K562 (cell line): ENCODE data around the gene SH3BP5. TPM values are rescaled to one million over a fixed set of nuclear protein-coding genes. Genes with fewer than 3 reads are reported as not detected.

ENCODE experiments used
- ATAC-seq: fragments of 200-7000 bp; cut with Tn5 transposase; 3 replicates; pipeline ENCODE4 v1.9.1; 2020; ENCODE audit warnings: moderate library complexity
- BruUV-seq: library from RNA; stranded (reverse); fragments of 400-500 nt; replicated peaks from 2 replicates; lab custom pipeline; 2021; lab: Mats Ljungman, UMichigan
- CTCF ChIA-PET: fragments of 300-600 bp; formaldehyde crosslinking; extraction: SDS; loops from one replicate; lab custom pipeline; 2021; ENCODE audit warnings: low intra/inter-chr PET ratio; lab: Yijun Ruan, JAX
- POLR2A ChIA-PET: fragments of 300-600, 350-650 bp; sonication (Branson Sonifier 250); formaldehyde crosslinking; extraction: SDS; loops from one replicate; lab custom pipeline; 2021; ENCODE audit warnings: antibody characterized with exemption, inconsistent platforms; lab: Yijun Ruan, JAX
- DNase-seq, 4 experiments: peaks; one replicate each; pipeline versions ENCODE4 v3.0.0 to v3.0.0-alpha.2; 2011 to 2018; ENCODE audit warnings: low spot score in 3 of 4, mixed read lengths in 3 of 4; ENCODE audit errors: extremely low read depth in 1 of 4
- FAIRE-seq: peaks from 2 replicates; lab custom pipeline; 2011; peaks lifted over from hg19 to GRCh38; lab: Jason Lieb, UNC
- H2AFZ ChIP-seq: 2 replicates; pipeline ENCODE4 v1.6.0; 2011; ENCODE audit warnings: low read depth, low read length, control low read depth, inconsistent platforms
- H3K27ac ChIP-seq: fragments of 200-600 bp; 3 replicates; pipeline ENCODE4 v1.8.0; 2011; ENCODE audit warnings: low read depth, mild to moderate bottlenecking, control low read depth, inconsistent platforms, low read length, moderate library complexity, mixed read lengths; ENCODE audit errors: extremely low read depth
- H3K27me3 ChIP-seq, 2 experiments: fragments of 300-600 bp in 1 of 2; 2 replicates in 1 of 2; 3 replicates in 1 of 2; pipeline versions ENCODE4 v1.6.0 to v1.8.0; 2011; ENCODE audit warnings: inconsistent platforms in 2 of 2, low read length in 2 of 2, mild to moderate bottlenecking in 1 of 2, mixed read lengths in 1 of 2, moderate library complexity in 1 of 2; ENCODE audit not compliant: control insufficient read depth in 2 of 2, insufficient read depth in 2 of 2
- H3K36me3 ChIP-seq: fragments of 300-600 bp; 3 replicates; pipeline ENCODE4 v1.8.0; 2011; ENCODE audit warnings: mild to moderate bottlenecking, low read length, inconsistent platforms; ENCODE audit not compliant: control insufficient read depth, insufficient read depth
- H3K4me1 ChIP-seq, 2 experiments: fragments of 200-600 bp in 1 of 2; replicated peaks in 1 of 2; 2 replicates in 1 of 2; 3 replicates in 1 of 2; pipeline versions ENCODE4 v1.5.1 to v1.8.0; 2011; ENCODE audit warnings: inconsistent platforms in 2 of 2, low read length in 2 of 2, mild to moderate bottlenecking in 1 of 2, mixed read lengths in 1 of 2, moderate library complexity in 1 of 2; ENCODE audit not compliant: control insufficient read depth in 2 of 2, insufficient read depth in 2 of 2
- H3K4me2 ChIP-seq: 2 replicates; pipeline ENCODE4 v1.6.1; 2011; ENCODE audit warnings: low read length, control low read depth, inconsistent platforms, mixed read lengths; ENCODE audit not compliant: insufficient read depth
- H3K4me3 ChIP-seq: fragments of 200-600 bp; sonication (generic), shearing (Covaris generic); 2 replicates; pipeline ENCODE4 v1.5.1; 2016; ENCODE audit warnings: control low read depth, inconsistent platforms
- H3K79me2 ChIP-seq: fragments of 200-600 bp; 3 replicates; pipeline ENCODE4 v1.8.0; 2011; ENCODE audit warnings: low read length, inconsistent platforms; ENCODE audit not compliant: control insufficient read depth, insufficient read depth
- H3K9ac ChIP-seq, 2 experiments: 2 replicates each; pipeline versions ENCODE4 v1.6.0 to v1.6.1; 2011; ENCODE audit warnings: low read depth in 2 of 2, low read length in 2 of 2, control low read depth in 1 of 2, inconsistent platforms in 1 of 2, mild to moderate bottlenecking in 1 of 2, mixed read lengths in 1 of 2; ENCODE audit not compliant: insufficient read depth in 1 of 2
- H3K9me1 ChIP-seq: one replicate; pipeline ENCODE4 v1.6.0; 2011; ENCODE audit warnings: inconsistent platforms, mild to moderate bottlenecking, low read length, moderate library complexity; ENCODE audit not compliant: control insufficient read depth, insufficient read depth
- H3K9me3 ChIP-seq: replicated peaks from 2 replicates; pipeline ENCODE4 v1.5.1; 2011; ENCODE audit warnings: low read depth, low read length, inconsistent platforms; ENCODE audit not compliant: control insufficient read depth, insufficient read depth
- H4K20me1 ChIP-seq: replicated peaks from 2 replicates; pipeline ENCODE4 v1.6.1; 2011; ENCODE audit warnings: low read length, inconsistent platforms, mixed read lengths; ENCODE audit not compliant: control insufficient read depth, insufficient read depth
- ATF1 ChIP-seq, 2 experiments: fragments of 450-650 bp in 1 of 2; IDR thresholded peaks; 2 replicates each; pipeline ENCODE4 v1.6.1; 2016; ENCODE audit warnings: missing compliant biosample characterization in 1 of 2, missing genetic modification characterization in 1 of 2
- BCOR ChIP-seq: fragments of 450-650 bp; IDR thresholded peaks from 2 replicates; pipeline ENCODE4 v1.6.1; 2016
- BDP1 ChIP-seq: IDR thresholded peaks from 3 replicates; pipeline ENCODE4 v1.6.1; 2011; ENCODE audit not compliant: insufficient read length, insufficient read depth
- CBX1 ChIP-seq: sonication (generic); IDR thresholded peaks from 2 replicates; pipeline ENCODE4 v1.6.1; 2016; ENCODE audit warnings: antibody characterized with exemption, low read depth, mild to moderate bottlenecking
- GATAD2B ChIP-seq: fragments of 450-650 bp; IDR thresholded peaks from 2 replicates; pipeline ENCODE4 v1.6.1; 2017; ENCODE audit warnings: mild to moderate bottlenecking, borderline replicate concordance
- JUNB ChIP-seq: fragments of 450-650 bp; formaldehyde crosslinking; conservative IDR thresholded peaks from 2 replicates; pipeline ENCODE4 v1.4.0; 2020; ENCODE audit warnings: mild to moderate bottlenecking
- KLF13 ChIP-seq: fragments of 450-650 bp; IDR thresholded peaks from 2 replicates; pipeline ENCODE4 v1.6.1; 2016; ENCODE audit warnings: missing genetic modification characterization, low read depth, mild to moderate bottlenecking, missing compliant biosample characterization, moderate library complexity, borderline replicate concordance
- NFIX ChIP-seq: fragments of 250-450 bp; sonication (Bioruptor Pico); IDR thresholded peaks from 2 replicates; pipeline ENCODE4 v1.4.0; 2020; ENCODE audit warnings: low read depth, mild to moderate bottlenecking, moderate library complexity
- NUFIP1 ChIP-seq: fragments of 450-650 bp; IDR thresholded peaks from 2 replicates; pipeline ENCODE4 v1.6.1; 2018; ENCODE audit not compliant: partially characterized antibody
- RBM25 ChIP-seq: fragments of 200-400 bp; formaldehyde crosslinking; IDR thresholded peaks from 2 replicates; pipeline ENCODE4 v1.6.1; 2018; ENCODE audit warnings: low read length, low read depth, moderate library complexity; ENCODE audit not compliant: severe bottlenecking
- THRAP3 ChIP-seq: fragments of 450-650 bp; IDR thresholded peaks from 2 replicates; pipeline ENCODE4 v1.6.1; 2016; ENCODE audit warnings: mild to moderate bottlenecking, inconsistent platforms, borderline replicate concordance
- ZNF121 ChIP-seq: sonication (generic); formaldehyde crosslinking; conservative IDR thresholded peaks from 2 replicates; pipeline ENCODE4 v1.8.0; 2022; ENCODE audit warnings: missing genetic modification reagents
- ZSCAN29 ChIP-seq: fragments of 450-650 bp; IDR thresholded peaks from 2 replicates; pipeline ENCODE4 v1.6.1; 2017
- WGBS: fragments of 100-300 bp; shearing (Covaris generic); methylation state at CpG from one replicate; pipeline ENCODE4 v1.1.6; 2016; ENCODE audit warnings: low coverage, mixed read lengths; ENCODE audit not compliant: insufficient coverage; ENCODE audit errors: missing lambda C conversion rate; 5-methylcytosine and 5-hydroxymethylcytosine counted together
- in situ Hi-C: fragments of 300-500 bp; cut with MboI; formaldehyde crosslinking; loops from 4 replicates; pipeline ENCODE4 v1.15.0; 2018; ENCODE audit warnings: inconsistent platforms, mixed read lengths
- intact Hi-C: fragments of 100-400 bp; cut with micrococcal nuclease; formaldehyde crosslinking; loops from 2 replicates; pipeline ENCODE4 v1.14.2; 2022
- polyA plus RNA-seq, 8 experiments: library from polyadenylated mRNA; depleted of rRNA in 4 of 8; stranded (reverse) in 5 of 8; unstranded in 3 of 8; fragments of >200 nt; fragmentation: Nextera tagmentation in 2 of 8; fragmentation: Illumina TruSeq in 1 of 8; extraction: Ambion mirVana in 2 of 8; extraction: Trizol in 1 of 8; gene quantifications; 2 replicates each; pipeline versions ENCODE4 v1.2.1 to v1.2.3, GENCODE V29; 2011 to 2014; ENCODE audit warnings: inconsistent platforms in 1 of 8, missing spikeins in 1 of 8
- total RNA-seq, 7 experiments: library from RNA; depleted of rRNA in 6 of 7; stranded (reverse); fragments of >200 nt in 6 of 7; fragmentation: Illumina TruSeq in 2 of 7; extraction: Trizol in 2 of 7; gene quantifications; 2 replicates each; pipeline versions ENCODE4 v1.2.1 to v1.2.3, GENCODE V29; 2011 to 2021; ENCODE audit warnings: low replicate concordance in 1 of 7
- TF ChIP-seq, protein P1 (sequence below): fragments of 250-450 bp; sonication (Bioruptor Pico); IDR thresholded peaks from 2 replicates; pipeline ENCODE4 v1.8.0; 2022; ENCODE audit warnings: moderate library complexity, mild to moderate bottlenecking, inconsistent platforms

Gene SH3BP5
- total and polyA plus RNA-seq, 9 of the 15 experiments (the other 6 are each of a cell fraction or from before 2014, with no cell fraction given) = 2.9 to 29.0 (median 14.9) TPM

DNA sequence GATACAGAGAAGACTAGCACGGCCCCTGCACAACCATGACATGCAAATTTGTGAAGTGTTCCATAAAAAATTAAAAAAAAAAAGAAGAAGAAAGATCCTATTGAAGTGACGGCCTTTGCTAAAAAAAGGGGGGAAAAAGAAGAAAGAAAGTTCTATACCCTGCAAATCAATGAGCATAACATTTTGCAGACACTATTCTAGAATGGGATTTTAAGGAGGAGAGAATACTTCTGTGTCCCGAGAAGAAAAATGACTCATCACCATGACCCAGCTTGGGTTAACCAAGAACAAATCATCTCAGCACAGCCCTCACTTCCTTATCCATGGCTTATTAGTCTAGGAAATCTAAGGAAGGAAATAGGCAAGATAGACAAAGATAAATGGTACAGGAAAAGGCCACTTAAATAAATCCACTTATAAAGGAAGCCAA lies 7.4 kb upstream of the SH3BP5 start (continued):
- TF ChIP-seq ATF1 (CRISPR knock-in tag; IDR thresholded peaks at IDR 0.05) (no peak), ATF1 (tag; IDR thresholded peaks at IDR 0.05) (no peak)

DNA sequence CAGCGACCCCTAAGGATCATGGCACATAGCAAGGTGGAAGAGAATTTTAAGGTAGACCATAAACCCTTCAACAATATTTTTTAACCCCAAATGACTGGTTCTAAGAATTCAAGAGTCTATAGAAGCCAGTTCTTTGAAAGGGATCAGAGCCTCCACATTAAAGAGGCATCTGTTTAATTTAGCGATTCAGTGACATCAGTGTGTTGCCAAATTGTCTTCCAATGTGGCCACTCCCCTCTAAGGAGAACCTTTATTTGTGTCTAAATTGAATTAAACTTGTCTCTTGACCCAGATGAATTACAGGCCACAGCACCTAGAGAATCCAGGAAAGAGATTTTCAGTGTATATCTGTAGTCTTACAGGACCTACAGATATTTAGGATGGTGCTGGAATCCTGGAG lies 6.6 kb upstream of the SH3BP5 start:
- Histone ChIP-seq H3K79me2 (no peaks in the 10 kb centered on the region), H3K4me3 (no peak overlapping the region), H3K9me1 (no peaks in the 10 kb centered on the region), H2AFZ (peak overlapping the region; percentile 22; the same call in 1 of the 2 replicates), H3K27ac (no peak overlapping the region), H3K9ac (no peak overlapping the region)
- POLR2A ChIA-PET = no interaction called here
- no peak for ATAC-seq
- in situ Hi-C loops = loop anchor here (5.0 kb wide), 1 partner anchor 72 kb away; no protein-coding TSS in a partner anchor
- WGBS = 50% methylated on average over 2 of the region's 2 CpGs
- TF ChIP-seq GATAD2B (no peak), BDP1 (no peak), NFIX (CRISPR knock-in tag) (no peak)
- TF ChIP-seq, all 486 proteins: peak for 0
- intact Hi-C loops = no loop called here
- FAIRE-seq = no peak
- Histone ChIP-seq H3K36me3 (no peaks in the 10 kb centered on the region), H4K20me1 (no peaks in the 10 kb centered on the region), H3K9me3 (no peaks in the 10 kb centered on the region), H3K27me3 (no peaks in the 10 kb centered on the region), H3K4me2 (no peak overlapping the region), H3K4me1 (peaks cover 3 to 4% of the 10 kb centered on the region in 2 experiments; a peak in 3 of 5 replicates)
- BruUV-seq = no TSS peak
- no peak for DNase-seq
- CTCF ChIA-PET = no interaction called here

DNA sequence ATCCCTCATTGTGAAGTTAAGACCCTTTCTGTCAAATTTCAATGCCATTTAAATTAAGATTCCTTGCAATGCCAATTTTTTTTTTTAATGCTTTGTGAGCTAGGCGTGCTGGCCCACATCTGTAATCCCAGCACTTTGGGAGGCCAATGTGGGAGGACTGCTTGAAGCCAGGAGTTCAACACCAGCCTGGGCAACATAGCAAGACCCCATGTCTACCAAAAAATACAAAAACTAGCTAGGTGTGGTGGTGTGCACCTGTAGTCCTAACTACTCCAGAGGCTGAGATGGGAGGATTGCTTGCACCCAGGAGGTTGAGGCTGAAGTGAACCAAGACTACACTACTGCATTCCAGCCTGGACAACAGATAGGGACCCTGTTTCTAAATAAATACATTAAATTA lies 5.6 kb upstream of the SH3BP5 start:
- ATAC-seq = no peak
- no peak for DNase-seq
- intact Hi-C loops = no loop called here
- H3K4me1 ChIP-seq = peaks cover 8 to 14% of the 10 kb centered on the region in 2 experiments
- H3K4me2 ChIP-seq = no peak overlapping the region
- FAIRE-seq = no peak
- no peaks in the 10 kb centered on the region for H3K27me3 ChIP-seq
- H3K9ac ChIP-seq = no peak overlapping the region
- no peaks in the 10 kb centered on the region for H4K20me1 ChIP-seq
- no peak overlapping the region for H3K27ac ChIP-seq
- ChIA-PET POLR2A (no interaction called here), CTCF (no interaction called here)
- H3K9me3 ChIP-seq = no peaks in the 10 kb centered on the region
- no TSS peak for BruUV-seq
- WGBS = 88% methylated on average over 1 of the region's 1 CpG
- in situ Hi-C loops = loop anchor here (5.0 kb wide), 1 partner anchor 71 kb away; no protein-coding TSS in a partner anchor
- TF ChIP-seq BCOR = 0 out of 2 replicates have a peak, but pooled peaks have one; percentile 37
- TF ChIP-seq CBX1 = no peak
- no peak for TF ChIP-seq THRAP3
- TF ChIP-seq NUFIP1 = no peak
- TF ChIP-seq ZNF121 (CRISPR knock-in tag) = peak; percentile 96
- no peak for TF ChIP-seq JUNB
- peak; percentile 48 for TF ChIP-seq RBM25
- TF ChIP-seq, protein P1, sequence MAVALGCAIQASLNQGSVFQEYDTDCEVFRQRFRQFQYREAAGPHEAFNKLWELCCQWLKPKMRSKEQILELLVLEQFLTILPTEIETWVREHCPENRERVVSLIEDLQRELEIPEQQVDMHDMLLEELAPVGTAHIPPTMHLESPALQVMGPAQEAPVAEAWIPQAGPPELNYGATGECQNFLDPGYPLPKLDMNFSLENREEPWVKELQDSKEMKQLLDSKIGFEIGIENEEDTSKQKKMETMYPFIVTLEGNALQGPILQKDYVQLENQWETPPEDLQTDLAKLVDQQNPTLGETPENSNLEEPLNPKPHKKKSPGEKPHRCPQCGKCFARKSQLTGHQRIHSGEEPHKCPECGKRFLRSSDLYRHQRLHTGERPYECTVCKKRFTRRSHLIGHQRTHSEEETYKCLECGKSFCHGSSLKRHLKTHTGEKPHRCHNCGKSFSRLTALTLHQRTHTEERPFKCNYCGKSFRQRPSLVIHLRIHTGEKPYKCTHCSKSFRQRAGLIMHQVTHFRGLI (CRISPR knock-in tag) = no peak
- no peak for TF ChIP-seq KLF13
- no peak for TF ChIP-seq ZSCAN29
- no peak overlapping the region for H3K4me3 ChIP-seq
- H2AFZ ChIP-seq = no peak overlapping the region
- no peaks in the 10 kb centered on the region for H3K79me2 ChIP-seq
- no peaks in the 10 kb centered on the region for H3K36me3 ChIP-seq
- no peaks in the 10 kb centered on the region for H3K9me1 ChIP-seq
